ENCODE measurements around the gene HFE.
A peak's percentile ranks its signal among the peaks of the same experiment; 100 is the strongest.
"Not testable (repeated sequence)": the region's sequence is repeated elsewhere in the genome, so short reads cannot be mapped to it uniquely, and the experiment has no call there.

Gene HFE

DNA sequence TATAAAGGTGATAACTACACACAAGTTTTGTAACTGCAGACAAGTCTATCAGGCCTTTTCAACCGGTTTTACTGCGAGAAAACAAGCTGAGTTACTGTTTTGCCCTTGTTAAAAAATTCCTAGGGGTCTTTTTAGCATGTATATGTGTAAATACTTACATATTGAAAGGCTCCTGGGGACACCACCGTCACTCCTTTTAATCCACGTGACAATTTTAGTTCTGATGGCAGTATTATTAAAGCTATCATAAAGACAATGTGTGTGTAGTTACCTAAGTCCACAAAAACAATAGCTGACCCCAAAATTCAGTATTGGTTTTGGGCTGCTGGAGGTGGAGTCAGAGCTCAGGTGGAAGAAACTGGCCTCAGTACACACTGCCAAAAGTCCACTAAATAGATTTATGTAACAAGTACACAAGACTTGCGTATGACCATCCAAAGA is 41.3 kb upstream of the HFE start:
- in situ Hi-C loops (cut with HindIII; ENCODE audit: low sequenced_read_pairs): loop anchor here (25.0 kb wide), 1 partner anchor 1091 kb away; a partner anchor contains a TSS
- H3K4me3 ChIP-seq (ENCODE audit: low read depth, low read length): peak overlapping the region; percentile 44
- no peak for TF ChIP-seq CTCF (IDR thresholded peaks at IDR 0.05; ENCODE audit: low read depth, low read length, missing control alignments)
- DNase-seq (ENCODE audit: low read depth): no peak

DNA sequence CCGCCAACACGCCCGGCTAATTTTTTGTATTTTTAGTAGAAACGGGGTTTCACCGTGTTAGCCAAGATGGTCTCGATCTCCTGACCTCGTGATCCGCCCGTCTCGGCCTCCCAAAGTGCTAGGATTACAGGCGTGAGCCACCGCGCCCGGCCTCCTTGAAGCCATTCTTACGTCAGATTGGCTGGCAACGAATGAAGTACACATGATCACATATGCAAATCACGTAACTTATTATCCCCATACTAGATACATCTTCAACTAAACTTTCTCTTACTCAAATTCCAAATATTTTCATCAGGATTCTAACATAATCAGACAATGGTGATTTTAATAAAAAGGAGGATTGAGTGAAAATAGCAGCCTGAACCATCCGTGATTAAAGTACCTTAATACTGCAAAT is 39.9 kb upstream of the HFE start:
- DNase-seq (ENCODE audit: low read depth); H3K4me3 ChIP-seq (ENCODE audit: low read depth, low read length): not testable (repeated sequence)
- in situ Hi-C loops (cut with HindIII; ENCODE audit: low sequenced_read_pairs): loop anchor here (25.0 kb wide), 1 partner anchor 1090 kb away; a partner anchor contains a TSS

DNA sequence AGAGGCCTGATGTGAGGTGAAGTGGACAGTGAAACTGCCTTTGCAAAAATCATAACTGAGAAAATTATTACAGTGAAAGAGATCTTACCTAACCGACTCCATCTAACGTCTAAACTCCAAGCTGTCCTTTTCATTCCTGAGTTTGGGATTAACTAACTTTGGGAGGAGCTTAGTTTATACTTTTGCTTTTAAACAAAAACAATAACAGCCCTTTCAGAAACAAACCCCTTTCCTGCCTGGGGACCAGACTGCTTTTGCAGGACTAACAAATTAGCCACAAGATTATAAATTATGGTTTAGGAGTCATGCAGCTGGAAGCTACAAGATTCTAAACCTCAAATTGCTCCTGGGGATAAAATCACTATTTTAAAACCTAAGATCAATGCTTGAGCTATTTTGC is 38.6 kb upstream of the HFE start:
- no peak overlapping the region for H3K4me3 ChIP-seq (ENCODE audit: low read depth, low read length)
- no peak for TF ChIP-seq CTCF (IDR thresholded peaks at IDR 0.05; ENCODE audit: low read depth, low read length, missing control alignments)
- no peak for DNase-seq (ENCODE audit: low read depth)
- in situ Hi-C loops (cut with HindIII; ENCODE audit: low sequenced_read_pairs): loop anchor here (25.0 kb wide), 1 partner anchor 1089 kb away; a partner anchor contains a TSS

DNA sequence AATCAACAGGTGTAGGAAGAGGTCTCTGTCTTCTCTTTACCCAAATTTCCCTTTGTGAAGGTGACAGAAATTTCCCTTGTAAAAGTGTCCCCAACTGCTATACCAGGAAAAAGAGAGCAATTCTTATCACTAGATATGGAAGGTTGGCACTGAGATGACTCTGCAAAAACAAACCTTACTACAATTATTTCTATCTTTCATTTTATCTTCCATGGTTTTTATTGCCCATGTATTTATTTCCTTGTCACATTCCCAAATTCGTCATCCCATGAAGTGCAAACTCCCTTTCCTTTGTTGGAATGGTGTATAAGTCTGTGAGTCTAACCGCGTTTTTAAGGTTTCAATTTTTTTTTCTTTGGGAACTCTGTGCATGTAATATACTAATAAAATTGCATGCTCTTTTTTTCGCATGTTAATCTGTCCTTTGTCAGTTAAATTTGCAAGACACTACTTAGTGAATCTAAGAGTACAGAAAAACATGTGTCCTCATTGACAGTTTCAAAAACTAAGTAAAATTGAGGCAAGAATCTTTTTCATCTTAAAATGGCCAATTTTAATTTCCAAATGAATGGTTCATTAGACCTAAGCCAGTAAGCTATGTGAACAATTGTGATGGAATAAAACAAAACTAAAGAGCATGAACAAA is 35.4 kb upstream of the HFE start:
- no peak for TF ChIP-seq CTCF (IDR thresholded peaks at IDR 0.05; ENCODE audit: low read depth, low read length, missing control alignments)
- no peak for DNase-seq (ENCODE audit: low read depth)
- in situ Hi-C loops (cut with HindIII; ENCODE audit: low sequenced_read_pairs): no loop called here
- no peak overlapping the region for H3K4me3 ChIP-seq (ENCODE audit: low read depth, low read length)

DNA sequence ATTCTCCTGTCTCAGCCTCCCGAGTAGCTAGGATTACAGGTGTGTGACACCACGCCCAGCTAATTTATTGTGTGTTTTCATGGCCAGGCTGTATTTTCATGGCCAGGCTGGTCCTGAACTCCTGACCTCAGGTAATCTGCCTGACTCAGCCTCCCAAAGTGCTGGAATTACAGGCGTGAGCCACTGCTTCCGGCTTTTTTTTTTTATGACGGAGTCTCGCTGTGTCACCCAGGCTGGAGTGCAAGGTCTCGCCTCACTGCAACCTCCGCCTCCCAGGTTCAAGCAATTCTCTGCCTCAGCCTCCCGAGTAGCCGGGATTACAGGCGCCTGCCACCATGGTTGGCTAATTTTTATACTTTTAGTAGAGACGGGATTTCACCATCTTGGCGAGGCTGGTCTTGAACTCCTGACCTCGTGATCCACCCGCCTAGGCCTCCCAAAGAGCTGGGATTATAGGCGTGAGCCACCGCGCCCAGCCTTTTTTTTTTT is 34.4 kb upstream of the HFE start:
- DNase-seq (ENCODE audit: low read depth); in situ Hi-C loops (cut with HindIII; ENCODE audit: low sequenced_read_pairs); H3K4me3 ChIP-seq (ENCODE audit: low read depth, low read length): not testable (repeated sequence)

GRCh38 chr6:26053992-26054780 is 33.0 kb upstream of the HFE start:
- H3K4me3 ChIP-seq (ENCODE audit: low read depth, low read length): peak overlapping the region; percentile 78
- in situ Hi-C loops (cut with HindIII; ENCODE audit: low sequenced_read_pairs): no loop called here
- TF ChIP-seq CTCF (IDR thresholded peaks at IDR 0.05; ENCODE audit: low read depth, low read length, missing control alignments): no peak
- no peak for DNase-seq (ENCODE audit: low read depth)

- in situ Hi-C loops (cut with HindIII; ENCODE audit: low sequenced_read_pairs): no loop called here
- H3K4me3 ChIP-seq (ENCODE audit: low read depth, low read length): peak overlapping the region; percentile 78
- no peak for TF ChIP-seq CTCF (IDR thresholded peaks at IDR 0.05; ENCODE audit: low read depth, low read length, missing control alignments)
- DNase-seq (ENCODE audit: low read depth): peak; percentile 97
These were observed 32.2 kb upstream of the HFE start for GRCh38 chr6:26054781-26055718.
